HG03095 (cell line): Measurements from ENCODE around the gene PNPLA1.

ENCODE experiments used
- ATAC-seq: cut with Tn5 transposase; IDR thresholded peaks from one replicate; pipeline ENCODE4 v1.9.1; 2021; ENCODE audit warnings: moderate library complexity; ENCODE audit not compliant: unreplicated experiment

The PNPLA1 gene

DNA sequence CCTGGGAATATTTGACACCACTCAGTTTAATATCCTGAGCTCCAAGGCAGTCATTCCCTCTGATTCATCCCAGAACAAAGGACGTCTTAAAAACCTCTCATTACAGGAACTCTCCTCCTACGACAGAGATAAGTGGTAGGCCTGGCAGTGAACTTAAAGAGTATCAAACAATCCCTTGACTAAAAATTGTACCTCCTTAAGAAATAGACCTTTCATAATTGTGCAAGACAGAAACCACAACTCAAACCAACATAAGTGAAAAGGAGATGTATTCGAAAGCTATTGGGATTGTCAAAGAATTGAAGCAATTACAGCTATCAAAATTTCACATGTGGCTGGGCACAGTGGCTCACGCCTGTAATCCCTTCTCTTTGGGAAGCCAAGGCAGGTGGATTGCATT is 86.0 kb downstream of the PNPLA1 start:
- no peak for ATAC-seq

DNA sequence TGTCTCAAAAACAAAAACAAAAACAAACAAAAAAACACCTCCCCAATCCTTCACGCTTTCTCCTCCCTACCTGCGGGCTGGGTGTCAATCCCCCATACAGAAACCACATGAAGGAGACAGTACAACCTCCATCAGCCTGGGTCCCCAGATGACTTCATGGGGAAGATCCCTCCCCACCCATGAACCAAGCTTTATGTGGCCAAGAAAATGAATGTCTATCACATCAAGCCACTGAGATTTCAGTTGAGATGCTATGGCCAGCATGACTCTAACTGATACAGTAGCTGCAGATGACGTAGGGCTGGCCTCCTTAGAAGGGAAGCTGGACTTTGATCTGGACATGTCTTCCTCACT is 88.0 kb downstream of the PNPLA1 start:
- ATAC-seq: no peak
